ENCODE data around the gene FEM1B.

The FEM1B gene

GRCh38 chr15:68277131-68277602 lies 378 bp upstream of the FEM1B start:
- no peak for DNase-seq (ENCODE audit: low read depth)
- H3K4me3 ChIP-seq (ENCODE audit: low read depth, low read length) = peak overlapping the region; percentile 89
- TF ChIP-seq, protein P1, sequence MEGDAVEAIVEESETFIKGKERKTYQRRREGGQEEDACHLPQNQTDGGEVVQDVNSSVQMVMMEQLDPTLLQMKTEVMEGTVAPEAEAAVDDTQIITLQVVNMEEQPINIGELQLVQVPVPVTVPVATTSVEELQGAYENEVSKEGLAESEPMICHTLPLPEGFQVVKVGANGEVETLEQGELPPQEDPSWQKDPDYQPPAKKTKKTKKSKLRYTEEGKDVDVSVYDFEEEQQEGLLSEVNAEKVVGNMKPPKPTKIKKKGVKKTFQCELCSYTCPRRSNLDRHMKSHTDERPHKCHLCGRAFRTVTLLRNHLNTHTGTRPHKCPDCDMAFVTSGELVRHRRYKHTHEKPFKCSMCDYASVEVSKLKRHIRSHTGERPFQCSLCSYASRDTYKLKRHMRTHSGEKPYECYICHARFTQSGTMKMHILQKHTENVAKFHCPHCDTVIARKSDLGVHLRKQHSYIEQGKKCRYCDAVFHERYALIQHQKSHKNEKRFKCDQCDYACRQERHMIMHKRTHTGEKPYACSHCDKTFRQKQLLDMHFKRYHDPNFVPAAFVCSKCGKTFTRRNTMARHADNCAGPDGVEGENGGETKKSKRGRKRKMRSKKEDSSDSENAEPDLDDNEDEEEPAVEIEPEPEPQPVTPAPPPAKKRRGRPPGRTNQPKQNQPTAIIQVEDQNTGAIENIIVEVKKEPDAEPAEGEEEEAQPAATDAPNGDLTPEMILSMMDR (IDR thresholded peaks at IDR 0.05; ENCODE audit: control insufficient read depth, extremely low read depth, insufficient read depth) = no peak

- no peak for DNase-seq (ENCODE audit: low read depth)
- peak overlapping the region; percentile 89 for H3K4me3 ChIP-seq (ENCODE audit: low read depth, low read length)
- TF ChIP-seq, protein P1 (IDR thresholded peaks at IDR 0.05; ENCODE audit: control insufficient read depth, extremely low read depth, insufficient read depth) = peak; percentile 35
Observed at GRCh38 chr15:68278345-68278594, 725 bp downstream of the FEM1B start.

DNA sequence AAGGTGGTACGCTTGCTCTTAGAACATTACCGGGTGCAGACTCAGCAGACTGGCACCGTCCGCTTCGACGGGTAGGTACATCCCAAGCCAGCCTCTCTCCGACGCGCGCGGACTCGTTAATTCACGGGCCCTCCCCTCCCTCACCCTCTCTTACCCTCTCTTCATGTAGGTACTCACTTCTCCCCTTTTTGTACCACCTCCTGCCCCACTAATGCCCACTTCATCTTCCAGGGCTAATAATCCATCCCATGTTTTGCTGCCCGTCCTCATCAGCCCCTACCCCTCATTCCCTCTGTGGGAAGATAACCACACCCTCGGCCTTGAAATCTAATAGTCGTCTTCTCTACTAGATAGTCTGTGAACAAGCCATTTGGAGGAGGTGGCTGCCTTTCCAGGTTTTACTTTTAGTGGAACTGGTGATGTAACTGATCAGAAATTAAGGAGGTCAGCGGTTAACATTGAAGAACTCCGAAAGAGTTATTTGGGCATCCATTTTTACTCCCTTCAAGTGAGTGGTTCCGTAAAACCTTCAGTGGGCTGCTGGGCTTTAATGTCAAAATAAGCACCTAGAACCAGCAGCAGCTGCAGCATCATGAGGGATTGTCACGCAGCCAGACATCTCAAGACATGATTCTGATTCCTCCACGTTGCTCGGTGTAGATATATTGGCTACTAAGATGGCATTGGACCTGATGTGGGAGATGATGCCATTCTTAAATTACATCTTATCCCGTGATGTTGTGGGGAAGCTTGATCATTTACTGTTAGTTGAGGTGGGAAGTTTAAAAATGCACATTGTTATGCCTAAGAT lies 1.3 kb downstream of the FEM1B start:
- peak overlapping the region; percentile 89 for H3K4me3 ChIP-seq (ENCODE audit: low read depth, low read length)
- TF ChIP-seq, protein P1 (IDR thresholded peaks at IDR 0.05; ENCODE audit: control insufficient read depth, extremely low read depth, insufficient read depth) = no peak
- DNase-seq (ENCODE audit: low read depth) = no peak

DNA sequence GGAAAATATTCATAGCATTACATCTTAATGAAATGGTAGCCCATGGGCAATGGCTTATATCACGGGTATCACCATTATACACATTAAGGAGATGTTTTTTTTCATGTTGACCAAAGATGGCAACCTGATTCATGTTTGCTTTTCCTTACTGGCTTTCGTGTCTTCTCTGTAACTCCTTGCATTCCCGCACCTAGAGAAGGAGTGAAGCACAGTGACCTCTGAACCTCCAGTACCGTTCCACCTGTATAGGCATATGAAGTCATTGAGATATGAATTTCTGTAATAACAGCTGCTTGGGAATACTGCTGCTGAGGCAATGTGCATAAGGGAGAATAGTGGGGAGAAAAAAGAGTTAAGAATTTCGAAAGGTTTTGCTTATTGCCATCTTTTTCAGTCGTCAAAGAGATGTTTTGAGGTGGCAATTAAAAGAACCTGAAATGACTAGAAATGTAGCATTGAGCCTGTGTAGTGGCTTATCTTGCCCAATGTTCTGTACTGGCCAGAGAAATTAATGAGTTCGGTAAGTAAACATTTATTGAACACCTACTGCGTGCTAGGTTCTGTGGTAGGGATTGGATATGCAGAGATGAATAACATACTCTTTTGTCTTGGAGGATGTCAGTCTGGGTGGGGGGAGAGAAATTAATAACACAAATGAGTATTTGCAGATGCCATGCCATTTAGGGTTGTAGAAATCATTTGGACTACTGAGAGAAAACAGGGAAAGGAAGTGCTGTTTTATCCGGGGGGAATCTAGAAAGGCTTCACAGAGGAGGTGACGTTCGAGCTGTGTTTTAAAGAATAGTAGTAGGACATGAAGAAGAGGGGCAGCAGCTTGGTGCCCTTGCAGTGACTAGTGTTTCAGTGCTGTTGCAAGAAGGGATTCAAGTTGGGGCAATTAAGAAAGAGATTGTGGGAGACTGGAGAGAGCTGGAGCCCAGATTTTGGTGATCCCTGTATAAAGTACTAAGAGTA lies 2.5 kb downstream of the FEM1B start:
- TF ChIP-seq, protein P1 (IDR thresholded peaks at IDR 0.05; ENCODE audit: control insufficient read depth, extremely low read depth, insufficient read depth) = no peak
- no peak for DNase-seq (ENCODE audit: low read depth)
- peak overlapping the region; percentile 89 for H3K4me3 ChIP-seq (ENCODE audit: low read depth, low read length)

DNA sequence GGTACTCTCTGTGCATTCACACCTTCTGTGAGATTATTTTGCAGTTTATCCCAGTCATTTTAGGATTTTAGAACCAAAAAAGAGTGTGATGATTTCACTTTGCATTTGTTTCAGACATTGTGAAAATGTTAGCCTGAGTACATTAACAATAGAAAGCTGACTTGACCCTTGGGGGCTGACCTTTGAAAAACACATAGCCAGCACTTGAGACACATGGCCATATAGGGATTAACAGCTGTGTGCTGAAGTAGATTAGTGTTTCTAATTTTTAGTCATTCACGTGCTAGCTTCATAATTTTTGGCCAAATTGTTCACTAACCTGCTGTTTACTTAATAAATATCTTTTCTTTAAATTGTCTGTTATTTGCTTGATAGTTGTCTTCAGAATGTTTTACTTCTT lies 3.5 kb downstream of the FEM1B start:
- DNase-seq (ENCODE audit: low read depth) = no peak
- H3K4me3 ChIP-seq (ENCODE audit: low read depth, low read length) = no peak overlapping the region

DNA sequence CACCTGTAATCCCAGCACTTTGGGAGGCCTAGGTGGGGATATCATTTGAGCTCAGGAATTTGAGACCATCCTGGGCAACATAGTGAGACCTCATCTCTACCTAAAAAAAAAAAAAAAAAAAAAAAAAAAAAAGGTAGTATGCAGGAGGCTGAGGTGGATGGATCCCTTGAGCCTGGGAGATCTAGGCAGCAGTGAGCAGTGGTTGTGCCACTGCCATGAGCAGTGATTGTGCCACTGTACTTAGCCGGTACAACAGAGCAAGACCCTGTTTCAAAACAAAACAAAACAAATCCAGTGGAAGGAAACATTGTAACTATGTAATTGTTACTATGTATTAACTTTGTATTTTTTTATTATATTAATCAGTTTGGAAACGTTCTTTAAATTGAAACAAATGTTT lies 5.9 kb downstream of the FEM1B start:
- DNase-seq (ENCODE audit: low read depth) = no peak
- no peak overlapping the region for H3K4me3 ChIP-seq (ENCODE audit: low read depth, low read length)
- TF ChIP-seq, protein P1 (IDR thresholded peaks at IDR 0.05; ENCODE audit: control insufficient read depth, extremely low read depth, insufficient read depth) = no peak

More for the DNA sequence above, 3.5 kb downstream of the FEM1B start:
- TF ChIP-seq, protein P1 (IDR thresholded peaks at IDR 0.05; ENCODE audit: control insufficient read depth, extremely low read depth, insufficient read depth) = no peak

All from LNCaP clone FGC (cell line).